Stomach (tissue), 9 donors: ENCODE measurements around the gene L3MBTL1. TPM values are rescaled to one million over a fixed set of nuclear protein-coding genes. Genes with fewer than 3 reads are reported as not detected.

Source experiments
- DNase-seq, 2 donors: peaks; one replicate each; pipeline versions ENCODE4 v3.0.0 to v3.0.0-alpha.2; 2013 to 2019
- H3K27ac ChIP-seq, 5 donors: fragments of 200-600 bp in 4 of 5; sonication (generic) in 4 of 5; one replicate each; pipeline ENCODE4 v1.5.1; 2013 to 2019; ENCODE audit warnings: mild to moderate bottlenecking in 1 of 5, moderate library complexity in 1 of 5
- H3K27me3 ChIP-seq, 3 donors: fragments of 200-600 bp; sonication (generic); one replicate each; pipeline ENCODE4 v1.5.1; 2017 to 2019; ENCODE audit warnings: mixed run types in 1 of 3
- H3K36me3 ChIP-seq, 4 donors: fragments of 200-600 bp; sonication (generic); 1 replicate in 3 of 4; 2 replicates in 1 of 4; pipeline ENCODE4 v1.5.1; 2016 to 2019
- H3K4me1 ChIP-seq, 4 donors: fragments of 200-600 bp; sonication (generic); one replicate each; pipeline ENCODE4 v1.5.1; 2016 to 2019
- H3K4me3 ChIP-seq, 4 donors: fragments of 200-600 bp; sonication (generic) in 3 of 4; one replicate each; pipeline ENCODE4 v1.5.1; 2016 to 2019; ENCODE audit warnings: mild to moderate bottlenecking in 1 of 4
- H3K9me3 ChIP-seq, 4 donors: fragments of 200-600 bp; sonication (generic); one replicate each; pipeline ENCODE4 v1.5.1; 2016 to 2019
- CTCF ChIP-seq, 7 experiments: fragments of 450-650 bp in 4 of 7; fragments of 200-600 bp in 3 of 7; sonication (generic) in 3 of 7; IDR thresholded peaks; one replicate each; pipeline ENCODE4 v1.5.1; 2016 to 2019; ENCODE audit warnings: antibody characterized with exemption in 7 of 7, control low read depth in 2 of 7, mild to moderate bottlenecking in 1 of 7
- EP300 ChIP-seq: sonication (generic); formaldehyde crosslinking; IDR thresholded peaks from one replicate; pipeline ENCODE4 v1.6.1; 2017; ENCODE audit warnings: antibody characterized with exemption
- POLR2A ChIP-seq, 4 donors: fragments of 450-650 bp; IDR thresholded peaks; one replicate each; pipeline ENCODE4 v1.6.1; 2016; ENCODE audit warnings: antibody characterized with exemption in 4 of 4, control low read depth in 2 of 4, mild to moderate bottlenecking in 1 of 4, moderate library complexity in 1 of 4
- POLR2AphosphoS5 ChIP-seq, 3 donors: sonication (generic); formaldehyde crosslinking; IDR thresholded peaks; one replicate each; pipeline ENCODE4 v1.6.1; 2016; ENCODE audit warnings: antibody characterized with exemption in 3 of 3
- WGBS, 5 donors: extraction: QIAGEN DNeasy Blood & Tissue Kit in 3 of 5; methylation state at CpG; one replicate each; pipeline versions ENCODE4 v1.1.5 to v1.1.7; 2013 to 2018; 5-methylcytosine and 5-hydroxymethylcytosine counted together
- intact Hi-C: fragments of 100-400 bp; cut with DNase I; formaldehyde crosslinking; loops from one replicate; pipeline ENCODE4 v1.15.1; 2023; ENCODE audit warnings: low total_unique reads
- polyA plus RNA-seq, 3 donors: library from polyadenylated mRNA; stranded (reverse); fragments of 200-250 nt; gene quantifications; one replicate each; pipeline ENCODE4 v1.2.3, GENCODE V29; 2013
- total RNA-seq, 5 donors: library from RNA; depleted of rRNA; stranded (reverse); fragments of >200 nt; gene quantifications; one replicate each; pipeline versions ENCODE4 v1.1.0 to v1.2.3, GENCODE V29; 2014 to 2016
- donor health status: healthy with polysubstance abuse.
- donor health status: Bipolar disorder and iron deficiency.
- donor health status: healthy.

The L3MBTL1 gene
- total and polyA plus RNA-seq, 8 donors = 0.76 to 28.7 (median 8.5) TPM

- Histone ChIP-seq H3K9me3 (no peaks in the 10 kb centered on the region), H3K4me1 (peaks cover 0 to 13% (median 4%) of the 10 kb centered on the region in 4 donors), H3K36me3 (peaks cover 7 to 24% (median 18%) of the 10 kb centered on the region in 4 donors), H3K27me3 (no peaks in the 10 kb centered on the region), H3K4me3 (no peak overlapping the region), H3K27ac (no peak overlapping the region)
- DNase-seq = no peak
- 91 to 97% (median 92%) methylated on average over 4 to 7 of the region's 7 CpGs for WGBS, 5 donors
- TF ChIP-seq POLR2AphosphoS5 (IDR thresholded peaks at IDR 0.05) (no peak), EP300 (no peak), CTCF (IDR thresholded peaks at IDR 0.05) (no peak), POLR2A (IDR thresholded peaks at IDR 0.05) (no peak)
- intact Hi-C loops = no loop called here
Observed at GRCh38 chr20:43563991-43564390, 56.5 kb downstream of the L3MBTL1 start.

- Histone ChIP-seq H3K36me3 (peaks cover 11 to 29% (median 23%) of the 10 kb centered on the region in 4 donors), H3K27me3 (no peaks in the 10 kb centered on the region), H3K27ac (no peak overlapping the region), H3K9me3 (no peaks in the 10 kb centered on the region), H3K4me3 (no peak overlapping the region), H3K4me1 (peaks cover 0 to 13% (median 4%) of the 10 kb centered on the region in 4 donors)
- no peak for DNase-seq
- 93 to 98% (median 97%) methylated on average over 8 of the region's 8 CpGs for WGBS, 5 donors
- intact Hi-C loops = no loop called here
- no peak for TF ChIP-seq POLR2A (IDR thresholded peaks at IDR 0.05)
Observed at GRCh38 chr20:43564455-43564854, 57.0 kb downstream of the L3MBTL1 start.

GRCh38 chr20:43564993-43565757, 57.7 kb downstream of the L3MBTL1 start:
- no peaks in the 10 kb centered on the region for H3K9me3 ChIP-seq
- no peak overlapping the region for H3K27ac ChIP-seq
- WGBS, 5 donors = 36 to 87% (median 56%) methylated on average over 2 to 18 of the region's 18 CpGs
- TF ChIP-seq EP300 (no peak), POLR2AphosphoS5 (IDR thresholded peaks at IDR 0.05) (no peak), POLR2A (IDR thresholded peaks at IDR 0.05) (no peak), CTCF (IDR thresholded peaks at IDR 0.05) (no peak)
- H3K4me1 ChIP-seq = peaks cover 0 to 13% (median 4%) of the 10 kb centered on the region in 4 donors
- H3K4me3 ChIP-seq = no peak overlapping the region
- intact Hi-C loops = no loop called here
- DNase-seq = peak in 1 of 2 donors; percentile 28
- H3K36me3 ChIP-seq = peaks cover 18 to 36% (median 29%) of the 10 kb centered on the region in 4 donors
- H3K27me3 ChIP-seq = no peaks in the 10 kb centered on the region

GRCh38 chr20:43565758-43566104, 58.2 kb downstream of the L3MBTL1 start:
- no peak for DNase-seq
- TF ChIP-seq CTCF (IDR thresholded peaks at IDR 0.05) (no peak), EP300 (no peak), POLR2AphosphoS5 (IDR thresholded peaks at IDR 0.05) (no peak), POLR2A (IDR thresholded peaks at IDR 0.05) (no peak)
- Histone ChIP-seq H3K27ac (no peak overlapping the region), H3K4me3 (no peak overlapping the region), H3K36me3 (peaks cover 23 to 41% (median 35%) of the 10 kb centered on the region in 4 donors), H3K4me1 (peaks cover 0 to 13% (median 4%) of the 10 kb centered on the region in 4 donors), H3K9me3 (no peaks in the 10 kb centered on the region), H3K27me3 (no peaks in the 10 kb centered on the region)
- intact Hi-C loops = no loop called here
- 74 to 96% (median 91%) methylated on average over 3 to 4 of the region's 4 CpGs for WGBS, 5 donors

GRCh38 chr20:43567477-43567876, 60.0 kb downstream of the L3MBTL1 start:
- Histone ChIP-seq H3K4me1 (peaks cover 0 to 13% (median 4%) of the 10 kb centered on the region in 4 donors), H3K27ac (no peak overlapping the region), H3K4me3 (no peak overlapping the region), H3K36me3 (peaks cover 25 to 57% (median 51%) of the 10 kb centered on the region in 4 donors), H3K27me3 (no peaks in the 10 kb centered on the region), H3K9me3 (no peaks in the 10 kb centered on the region)
- no peak for DNase-seq
- WGBS, 5 donors = 86 to 92% (median 88%) methylated on average over 9 of the region's 9 CpGs
- TF ChIP-seq POLR2AphosphoS5 (IDR thresholded peaks at IDR 0.05) (no peak), EP300 (no peak), CTCF (IDR thresholded peaks at IDR 0.05) (no peak), POLR2A (IDR thresholded peaks at IDR 0.05) (no peak)
- intact Hi-C loops = no loop called here
